ENCODE data around the gene AS3MT.
A peak's percentile ranks its signal among the peaks of the same experiment; 100 is the strongest.

DNA sequence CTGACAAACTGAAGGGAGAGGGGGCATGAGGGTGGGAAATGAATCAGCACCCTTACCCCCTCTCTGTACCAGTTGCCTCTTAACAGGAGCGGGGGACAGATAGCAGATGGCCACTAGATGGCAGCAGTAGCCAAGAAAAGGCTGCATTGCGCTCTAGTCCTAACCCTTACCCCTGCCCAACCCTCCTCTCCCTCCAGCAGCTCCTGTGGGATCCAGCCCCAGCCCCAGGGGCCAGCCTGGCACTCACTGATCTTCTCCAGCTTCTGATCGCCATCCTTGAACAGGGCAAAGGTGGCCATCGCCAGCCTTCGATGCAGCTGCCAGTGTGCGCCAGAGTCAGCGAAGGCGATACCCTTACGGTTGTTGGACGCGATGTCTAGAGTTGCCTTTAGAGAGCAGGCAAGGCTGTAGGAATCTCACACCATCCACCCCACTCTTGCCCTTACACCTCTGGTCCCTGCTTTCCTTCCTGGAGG, 34.2 kb upstream of the AS3MT start:
- TF ChIP-seq, protein P1, sequence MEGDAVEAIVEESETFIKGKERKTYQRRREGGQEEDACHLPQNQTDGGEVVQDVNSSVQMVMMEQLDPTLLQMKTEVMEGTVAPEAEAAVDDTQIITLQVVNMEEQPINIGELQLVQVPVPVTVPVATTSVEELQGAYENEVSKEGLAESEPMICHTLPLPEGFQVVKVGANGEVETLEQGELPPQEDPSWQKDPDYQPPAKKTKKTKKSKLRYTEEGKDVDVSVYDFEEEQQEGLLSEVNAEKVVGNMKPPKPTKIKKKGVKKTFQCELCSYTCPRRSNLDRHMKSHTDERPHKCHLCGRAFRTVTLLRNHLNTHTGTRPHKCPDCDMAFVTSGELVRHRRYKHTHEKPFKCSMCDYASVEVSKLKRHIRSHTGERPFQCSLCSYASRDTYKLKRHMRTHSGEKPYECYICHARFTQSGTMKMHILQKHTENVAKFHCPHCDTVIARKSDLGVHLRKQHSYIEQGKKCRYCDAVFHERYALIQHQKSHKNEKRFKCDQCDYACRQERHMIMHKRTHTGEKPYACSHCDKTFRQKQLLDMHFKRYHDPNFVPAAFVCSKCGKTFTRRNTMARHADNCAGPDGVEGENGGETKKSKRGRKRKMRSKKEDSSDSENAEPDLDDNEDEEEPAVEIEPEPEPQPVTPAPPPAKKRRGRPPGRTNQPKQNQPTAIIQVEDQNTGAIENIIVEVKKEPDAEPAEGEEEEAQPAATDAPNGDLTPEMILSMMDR (conservative IDR thresholded peaks at IDR 0.05): peak; percentile 90
- no peak for TF ChIP-seq ZFX (IDR thresholded peaks at IDR 0.05)

All from C4-2B (cell line).